RWPE2 (cell line): Measurements from ENCODE around the gene MALRD1.

Experiments used
- ATAC-seq: fragments of 200-7000 bp; cut with Tn5 transposase; 3 replicates; pipeline ENCODE4 v1.9.1; 2021; ENCODE audit warnings: low read depth
- DNase-seq: peaks from one replicate; pipeline ENCODE4 v3.0.0-alpha.2; 2020; ENCODE audit warnings: low spot score
- H3K27ac ChIP-seq: fragments of 450-650 bp; 2 replicates; pipeline ENCODE4 v1.5.1; 2017; ENCODE audit warnings: mild to moderate bottlenecking; ENCODE audit not compliant: poor library complexity, severe bottlenecking
- H3K27me3 ChIP-seq: fragments of 250-450 bp; sonication (Bioruptor Pico); 2 replicates; pipeline ENCODE4 v1.5.1; 2021; ENCODE audit warnings: mild to moderate bottlenecking, moderate library complexity; ENCODE audit not compliant: insufficient read depth, poor library complexity, severe bottlenecking
- H3K36me3 ChIP-seq: fragments of 250-450 bp; sonication (Bioruptor Pico); 2 replicates; pipeline ENCODE4 v1.5.1; 2020; ENCODE audit warnings: low read depth, mild to moderate bottlenecking, moderate library complexity
- H3K4me1 ChIP-seq: fragments of 250-450 bp; sonication (Bioruptor Pico); 2 replicates; pipeline ENCODE4 v1.5.1; 2021; ENCODE audit warnings: mild to moderate bottlenecking, moderate library complexity; ENCODE audit not compliant: insufficient read depth, poor library complexity, severe bottlenecking
- H3K4me3 ChIP-seq: fragments of 250-450 bp; sonication (Bioruptor Pico); 2 replicates; pipeline ENCODE4 v1.5.1; 2021; ENCODE audit warnings: mild to moderate bottlenecking, moderate library complexity; ENCODE audit not compliant: severe bottlenecking
- H3K9me3 ChIP-seq: fragments of 250-450 bp; sonication (Bioruptor Pico); 2 replicates; pipeline ENCODE4 v1.5.1; 2021; ENCODE audit warnings: mild to moderate bottlenecking, moderate library complexity; ENCODE audit not compliant: severe bottlenecking
- CTCF ChIP-seq: fragments of 450-650 bp; IDR thresholded peaks from one replicate; pipeline ENCODE4 v1.5.1; 2017; ENCODE audit warnings: mild to moderate bottlenecking, moderate library complexity; ENCODE audit not compliant: poor library complexity, severe bottlenecking

Gene MALRD1

GRCh38 chr10:19572056-19572455, 523.5 kb downstream of the MALRD1 start:
- H3K9me3 ChIP-seq = no peaks in the 10 kb centered on the region
- no peak for ATAC-seq
- H3K27ac ChIP-seq = no peak overlapping the region
- no peak for DNase-seq
- no peak for TF ChIP-seq CTCF
- H3K4me3 ChIP-seq = no peak overlapping the region
- H3K36me3 ChIP-seq = no peaks in the 10 kb centered on the region
- H3K4me1 ChIP-seq = no peaks in the 10 kb centered on the region
- H3K27me3 ChIP-seq = no peaks in the 10 kb centered on the region

GRCh38 chr10:19576576-19576975, 528.0 kb downstream of the MALRD1 start:
- Histone ChIP-seq H3K27ac (no peak overlapping the region), H3K4me3 (no peak overlapping the region), H3K9me3 (no peaks in the 10 kb centered on the region), H3K4me1 (no peaks in the 10 kb centered on the region), H3K27me3 (no peaks in the 10 kb centered on the region), H3K36me3 (no peaks in the 10 kb centered on the region)
- ATAC-seq (no peak), DNase-seq (no peak)
- TF ChIP-seq CTCF = no peak

GRCh38 chr10:19577381-19577780, 528.8 kb downstream of the MALRD1 start:
- no peak for DNase-seq
- no peak for ATAC-seq
- Histone ChIP-seq H3K4me1 (no peaks in the 10 kb centered on the region), H3K27ac (no peak overlapping the region), H3K4me3 (no peak overlapping the region), H3K36me3 (no peaks in the 10 kb centered on the region), H3K27me3 (no peaks in the 10 kb centered on the region), H3K9me3 (no peaks in the 10 kb centered on the region)
- no peak for TF ChIP-seq CTCF

GRCh38 chr10:19577807-19578206, 529.2 kb downstream of the MALRD1 start:
- no peak for ATAC-seq
- Histone ChIP-seq H3K36me3 (no peaks in the 10 kb centered on the region), H3K4me3 (no peak overlapping the region), H3K9me3 (no peaks in the 10 kb centered on the region), H3K27ac (no peak overlapping the region), H3K4me1 (no peaks in the 10 kb centered on the region), H3K27me3 (no peaks in the 10 kb centered on the region)
- no peak for TF ChIP-seq CTCF
- no peak for DNase-seq

GRCh38 chr10:19578571-19578970, 530.0 kb downstream of the MALRD1 start:
- H3K4me1 ChIP-seq = no peaks in the 10 kb centered on the region
- H3K27ac ChIP-seq = no peak overlapping the region
- TF ChIP-seq CTCF = no peak
- ATAC-seq (no peak), DNase-seq (no peak)
- H3K36me3 ChIP-seq = no peaks in the 10 kb centered on the region
- H3K27me3 ChIP-seq = no peaks in the 10 kb centered on the region
- no peak overlapping the region for H3K4me3 ChIP-seq
- H3K9me3 ChIP-seq = no peaks in the 10 kb centered on the region
